ENCODE data around the gene KRT85. TPM values are rescaled to one million over a fixed set of nuclear protein-coding genes. Genes with fewer than 3 reads are reported as not detected.

Gene KRT85
- not detected in 2 replicates for total RNA-seq

GRCh38 chr12:52366738-52367485, at the start of gene KRT85:
TSS of gene KRT85 (minus strand) at chr12:52367481. CDS start at chr12:52367405, 76 bp downstream.

GRCh38 chr12:52405922-52406385, 38.7 kb upstream of the KRT85 start, which contains the start of gene KRT82:
TSS of gene KRT82 (minus strand) at chr12:52406335. CDS start at chr12:52406277, 58 bp downstream.

GRCh38 chr12:52385226-52385702, 18.0 kb upstream of the KRT85 start, which contains the start of gene KRT84:
TSS of gene KRT84 (minus strand) at chr12:52385652. CDS start at chr12:52385585, 67 bp downstream.

GRCh38 chr12:52320784-52321400, 46.4 kb downstream of the KRT85 start, which contains the start of gene KRT83:
TSS of gene KRT83 (minus strand) at chr12:52321398. CDS start at chr12:52321335, 63 bp downstream.

Other genes starting within 250 kb of the KRT85 start
- 6.5 and 7.3 TPM in 2 replicates for gene KRT80, start 175.5 kb downstream of the KRT85 start, total RNA-seq
- 1,213 and 1,216 TPM in 2 replicates for gene KRT7, start 134.2 kb downstream of the KRT85 start, total RNA-seq
- gene KRT86, start 92.8 kb downstream of the KRT85 start, total RNA-seq = 0.56 TPM in 1 of 2 replicates, not detected in the other
- 35.9 and 54.8 TPM in 2 replicates for gene KRT81, start 75.9 kb downstream of the KRT85 start, total RNA-seq
- not detected in 2 replicates for gene KRT83, start 46.1 kb downstream of the KRT85 start, total RNA-seq
- 0.07 TPM in 1 of 2 replicates, not detected in the other for gene KRT84, start 18.2 kb upstream of the KRT85 start, total RNA-seq
- gene KRT82, start 38.9 kb upstream of the KRT85 start, total RNA-seq = not detected in 2 replicates
- gene KRT75, start 66.9 kb upstream of the KRT85 start, total RNA-seq = 2.1 and 2.6 TPM in 2 replicates
- 1,596 and 1,655 TPM in 2 replicates for gene KRT6B, start 84.7 kb upstream of the KRT85 start, total RNA-seq
- gene KRT6C, start 106.3 kb upstream of the KRT85 start, total RNA-seq = 220 and 261 TPM in 2 replicates
- 9,998 and 10,940 TPM in 2 replicates for gene KRT6A, start 125.8 kb upstream of the KRT85 start, total RNA-seq
- 10,625 and 11,680 TPM in 2 replicates for gene KRT5, start 152.9 kb upstream of the KRT85 start, total RNA-seq
- not detected in 2 replicates for gene KRT71, start 185.7 kb upstream of the KRT85 start, total RNA-seq
- gene KRT74, start 206.4 kb upstream of the KRT85 start, total RNA-seq = 0.21 and 0.33 TPM in 2 replicates
- not detected in 2 replicates for gene KRT72, start 234.0 kb upstream of the KRT85 start, total RNA-seq

Measured in airway epithelial cell (primary cell).